ENCODE measurements around the gene ATPAF1.

The ATPAF1 gene

DNA sequence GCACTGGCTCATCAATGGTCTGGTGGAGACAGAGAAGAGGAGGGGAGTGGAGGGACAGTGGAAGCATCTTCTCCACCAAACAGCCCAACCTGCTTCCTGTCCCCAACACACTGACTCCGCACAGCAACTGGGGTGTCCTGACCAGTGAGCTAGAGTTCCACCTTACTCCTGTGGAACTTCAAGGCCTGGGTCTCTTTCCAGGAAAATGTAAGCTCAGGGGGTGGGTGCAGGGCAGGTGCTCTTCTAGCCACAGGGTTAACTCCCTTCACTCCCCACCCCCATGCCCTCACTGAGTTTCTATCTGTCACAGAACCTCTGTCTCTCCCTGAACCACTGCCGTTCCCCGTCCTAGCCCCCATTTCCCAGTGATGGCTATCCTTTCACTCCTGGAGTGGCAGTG lies 52.4 kb downstream of the ATPAF1 start:
- no peak for DNase-seq (ENCODE audit: low read depth)

- DNase-seq (ENCODE audit: low read depth), result no peak
Measured at GRCh38 chr1:46615088-46615487, 53.1 kb downstream of the ATPAF1 start.

- no peak for DNase-seq (ENCODE audit: low read depth)
Measured at GRCh38 chr1:46614604-46614984, 53.6 kb downstream of the ATPAF1 start.

DNA sequence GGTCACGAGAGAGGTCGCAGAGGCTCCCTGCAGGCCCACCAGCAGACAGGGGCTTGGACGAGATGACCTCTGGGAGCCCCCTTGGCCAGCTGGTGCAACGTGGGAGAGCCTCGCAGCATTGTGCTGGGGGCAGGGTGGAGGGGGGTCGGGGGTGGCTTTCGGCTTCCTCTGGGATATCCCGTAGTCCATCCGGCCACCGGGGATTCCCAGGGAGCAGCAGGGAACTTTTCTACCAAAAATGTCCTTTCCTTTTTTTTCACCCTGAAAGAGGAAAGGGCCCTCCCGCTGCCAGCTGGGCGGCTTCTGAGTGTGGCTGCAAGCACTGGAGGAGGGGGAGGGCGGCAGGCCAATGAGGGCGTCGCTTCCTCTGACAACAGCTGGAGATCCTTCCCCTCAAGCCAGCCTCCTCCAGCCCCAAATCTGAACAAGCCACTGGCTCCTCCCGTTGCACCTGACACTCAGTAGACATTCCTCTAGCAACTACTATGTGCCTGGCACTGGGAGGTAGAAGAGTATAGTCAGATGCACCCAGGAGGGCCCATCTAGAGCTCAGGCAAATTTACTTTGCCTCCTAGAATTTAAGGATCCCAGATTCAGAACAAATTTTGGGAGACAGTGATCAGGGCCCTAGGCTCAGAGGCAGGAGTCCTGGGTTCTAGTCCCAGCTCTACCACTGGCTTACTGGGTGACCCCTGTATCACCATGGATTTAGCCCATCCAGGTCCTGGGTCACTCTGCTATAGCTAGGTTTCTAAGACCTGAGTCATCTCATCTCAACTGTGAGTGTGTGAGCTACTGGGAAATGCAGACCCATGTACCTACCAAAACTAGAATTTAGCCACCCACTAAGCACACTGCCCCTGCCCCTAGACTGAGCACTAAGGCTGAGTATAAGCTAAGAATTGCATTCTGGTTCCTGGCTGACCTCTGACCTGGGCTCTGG lies 54.2 kb downstream of the ATPAF1 start:
- DNase-seq (ENCODE audit: low read depth), result no peak

GRCh38 chr1:46612937-46613660 lies 55.1 kb downstream of the ATPAF1 start:
- DNase-seq (ENCODE audit: low read depth), result no peak

DNA sequence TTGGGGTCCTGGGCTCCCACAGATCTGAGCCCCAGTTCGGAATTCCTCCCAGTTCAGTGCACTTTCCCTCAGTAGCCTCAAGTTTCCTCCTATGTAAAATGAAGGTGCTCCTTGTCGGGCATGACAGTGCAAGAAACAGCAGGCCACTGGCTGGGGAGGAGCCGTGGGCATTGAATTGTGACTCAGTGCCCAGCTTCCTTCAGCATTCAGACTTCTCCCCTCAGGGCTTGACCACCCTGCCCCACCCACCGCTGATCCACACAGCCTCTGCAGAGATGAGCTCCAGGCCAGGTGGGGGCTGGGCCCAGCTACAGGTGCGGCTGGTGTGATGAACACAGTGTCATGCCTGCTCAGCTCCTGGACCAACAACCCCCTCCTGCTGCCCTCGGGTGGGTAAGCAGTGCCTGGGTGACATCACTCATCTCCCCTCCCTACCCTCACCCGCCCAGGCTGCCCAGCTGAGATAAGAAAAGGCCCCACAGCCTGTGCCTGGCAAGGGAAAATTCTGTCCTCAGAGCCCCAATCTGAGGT lies 56.4 kb downstream of the ATPAF1 start:
- no peak for DNase-seq (ENCODE audit: low read depth)

GRCh38 chr1:46607345-46608130 lies 60.6 kb downstream of the ATPAF1 start:
- DNase-seq (ENCODE audit: low read depth), result no peak

DNA sequence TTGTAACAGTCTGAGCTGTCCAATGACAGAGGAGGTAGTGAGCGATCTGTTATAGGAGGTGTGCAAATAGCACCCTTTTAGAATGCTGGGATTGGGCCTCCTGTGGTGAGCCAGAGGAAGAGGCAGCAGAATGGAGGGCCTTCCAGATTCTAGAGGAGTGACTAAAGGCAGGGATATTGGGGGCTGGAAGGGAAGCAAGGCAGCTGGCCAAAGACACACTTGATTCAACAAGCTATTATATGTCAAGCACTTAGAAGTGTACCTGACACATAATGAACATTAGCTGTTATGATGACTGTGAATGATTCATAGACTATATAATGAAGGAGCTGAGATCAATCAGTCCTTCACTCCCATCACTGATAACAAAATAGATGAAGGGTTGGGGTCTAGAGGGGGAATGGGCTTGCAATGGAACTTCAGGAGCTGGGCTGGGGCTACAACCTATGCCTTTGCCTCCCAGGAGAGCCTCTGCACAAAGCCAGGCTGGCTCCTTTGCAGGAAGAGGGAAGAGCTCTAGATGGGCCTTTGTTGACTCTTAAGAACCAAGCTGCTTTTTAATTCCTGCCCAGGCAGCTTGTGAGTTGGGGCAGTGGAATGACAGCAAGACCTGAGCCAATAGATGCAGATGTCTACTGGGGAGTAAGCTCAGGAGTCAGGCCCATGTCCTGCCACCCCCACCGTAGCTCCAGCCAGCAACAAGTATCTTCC lies 61.8 kb downstream of the ATPAF1 start:
- no peak for DNase-seq (ENCODE audit: low read depth)

GRCh38 chr1:46605232-46605631 lies 62.9 kb downstream of the ATPAF1 start:
- DNase-seq (ENCODE audit: low read depth), result no peak

DNA sequence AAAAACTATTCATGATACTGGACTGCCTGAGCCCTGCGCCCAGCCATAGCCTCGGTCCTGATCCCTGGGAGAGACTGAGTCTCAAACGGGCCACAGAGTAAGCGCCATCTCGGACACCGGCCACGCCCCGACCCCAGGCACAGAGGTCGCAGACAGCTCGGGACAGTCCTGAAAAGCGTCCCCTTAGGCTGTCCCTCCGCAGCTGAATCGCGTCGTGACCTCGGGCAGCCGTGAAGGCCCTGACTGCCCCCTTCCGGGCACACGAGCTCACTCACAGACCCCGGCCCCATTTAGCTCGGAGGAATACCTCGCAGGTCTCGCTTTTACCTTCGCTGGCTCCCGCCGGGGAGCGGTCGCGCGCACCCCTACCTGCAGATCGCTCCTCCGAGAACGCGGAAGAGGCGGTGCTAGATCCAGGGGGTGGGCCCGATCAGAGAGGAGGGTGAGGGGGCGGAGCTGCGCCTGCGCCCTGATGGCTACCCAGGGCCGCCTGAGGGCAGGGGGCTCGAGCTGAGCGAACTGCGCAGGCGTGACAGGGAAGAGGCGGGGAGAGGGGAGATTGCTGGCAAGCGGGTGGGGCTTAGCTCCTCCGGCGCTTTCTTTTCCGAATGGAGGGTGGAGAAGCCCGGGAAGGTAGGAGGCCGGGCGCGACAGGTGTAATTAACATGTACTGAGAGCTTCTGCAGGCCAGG lies 64.2 kb downstream of the ATPAF1 start, which contains the start of gene MKNK1:
Gene MKNK1 (minus strand): TSS at position 411 of the 692 bp plus-strand sequence. CDS start 20,941 bp downstream, outside the sequence.
- peak; percentile 97 for DNase-seq (ENCODE audit: low read depth)

DNA sequence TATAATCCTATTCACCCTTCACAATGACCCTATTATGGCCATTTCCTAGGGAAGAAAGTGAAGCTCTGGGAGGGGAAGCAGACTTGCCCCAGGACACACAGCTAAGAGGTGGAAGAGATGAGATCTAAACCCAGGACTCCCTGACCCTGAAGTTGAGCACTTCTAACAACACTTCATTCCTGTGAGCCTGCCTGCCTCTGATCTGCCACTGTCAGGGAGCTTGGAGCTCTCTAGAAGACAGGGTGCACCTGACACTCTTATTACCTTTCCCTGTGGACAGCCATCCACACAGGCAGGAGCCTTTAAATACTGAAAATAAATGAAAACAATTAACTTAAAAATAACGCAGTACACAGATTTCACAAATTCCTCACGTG lies 64.7 kb downstream of the ATPAF1 start:
- DNase-seq (ENCODE audit: low read depth), result no peak

DNA sequence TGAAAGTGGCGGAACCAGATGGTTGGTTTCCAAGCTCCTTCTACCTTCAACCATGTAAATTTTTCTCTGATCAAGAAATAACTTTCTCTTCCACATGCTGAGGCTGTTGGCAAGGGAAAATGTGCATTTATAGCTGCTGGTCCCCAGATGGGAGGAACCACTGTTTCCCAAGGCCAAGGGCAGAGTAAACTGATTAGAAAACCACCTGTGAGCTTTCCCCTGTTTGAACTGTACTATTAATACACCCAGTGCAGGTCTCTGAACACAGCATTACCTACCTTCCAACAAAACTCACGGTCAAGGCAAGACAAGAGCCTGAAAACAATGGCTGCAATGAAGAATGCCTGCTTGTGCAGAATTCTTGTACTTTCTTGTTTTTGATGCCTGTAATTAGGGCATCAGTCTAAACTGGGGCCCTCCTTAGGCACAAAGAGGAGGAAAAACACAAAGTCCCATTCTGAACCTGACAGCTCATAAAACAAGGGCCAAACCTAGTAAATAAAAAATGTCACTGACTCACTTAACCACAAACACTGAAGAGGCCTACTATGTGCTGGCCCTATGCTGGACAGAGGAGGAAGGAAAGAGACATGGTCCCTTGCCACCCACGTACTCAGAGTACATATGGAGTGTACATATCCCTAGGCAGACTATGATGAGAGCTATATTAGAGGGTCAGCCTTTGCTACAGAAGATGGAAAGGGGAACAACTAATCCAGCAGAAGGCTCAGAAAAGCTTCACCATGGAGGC lies 66.7 kb downstream of the ATPAF1 start:
- DNase-seq (ENCODE audit: low read depth), result no peak

DNA sequence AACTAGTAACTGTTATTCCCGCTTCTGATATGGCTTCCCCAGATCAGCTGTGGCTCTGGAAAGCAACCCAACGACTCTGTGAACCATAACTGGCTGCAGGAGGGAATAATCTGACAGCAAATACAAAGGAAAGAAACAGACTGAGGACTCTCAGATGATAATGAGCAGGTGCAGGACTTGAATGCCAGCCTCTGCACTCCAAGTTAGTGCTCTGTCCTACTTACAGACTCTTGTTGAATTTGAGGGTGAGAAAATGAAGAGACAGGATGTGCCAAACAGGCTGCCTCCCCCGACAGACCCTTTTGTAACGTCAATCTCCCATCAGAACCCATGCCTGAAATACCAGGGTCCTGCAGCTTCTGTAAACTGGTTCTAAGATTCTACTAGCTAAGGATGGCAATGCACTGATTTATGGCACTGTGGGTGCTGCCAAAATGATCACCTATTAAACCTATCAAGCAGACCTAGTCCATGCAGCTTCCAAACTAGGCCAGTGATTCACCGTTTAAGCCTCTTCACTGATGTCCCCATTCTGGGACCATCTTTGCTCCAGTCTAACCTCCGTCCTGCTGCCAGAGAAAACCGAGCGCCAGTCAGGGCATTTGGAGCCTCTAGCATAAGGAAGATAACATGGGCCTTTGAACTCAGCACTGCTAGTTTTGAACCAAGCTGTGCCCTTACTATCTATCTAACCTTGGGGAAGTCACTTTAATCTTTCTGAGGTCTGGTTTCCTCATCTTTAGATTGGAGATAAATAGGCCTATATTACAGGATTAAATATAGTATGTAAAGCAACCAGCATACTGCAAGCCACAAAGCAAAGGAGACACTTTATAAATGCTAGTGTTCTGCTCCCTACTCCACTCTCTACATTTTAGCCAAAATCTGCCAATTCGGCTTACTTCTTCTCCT lies 68.8 kb downstream of the ATPAF1 start:
- DNase-seq (ENCODE audit: low read depth), result no peak

DNA sequence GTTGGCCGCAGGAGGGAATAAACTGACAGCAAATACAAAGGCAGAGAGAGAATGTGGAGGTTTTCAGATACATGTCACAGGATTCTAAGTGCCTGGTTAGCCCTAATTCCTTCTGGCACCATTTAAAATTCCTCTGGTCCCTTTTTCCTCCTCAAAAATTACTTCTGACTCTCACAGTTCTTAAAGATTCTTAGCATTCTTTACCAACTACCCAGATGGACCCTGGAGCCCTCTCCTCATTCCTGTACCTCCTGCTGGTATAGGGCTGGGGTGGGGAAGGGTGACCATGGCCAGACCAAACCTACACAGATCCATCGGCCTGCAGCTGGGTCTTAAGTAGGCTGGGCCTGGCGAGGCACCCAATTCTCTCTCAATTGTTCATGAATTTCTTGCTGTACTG lies 71.3 kb downstream of the ATPAF1 start:
- no peak for DNase-seq (ENCODE audit: low read depth)

GRCh38 chr1:46596036-46596435 lies 72.1 kb downstream of the ATPAF1 start:
- no peak for DNase-seq (ENCODE audit: low read depth)

DNA sequence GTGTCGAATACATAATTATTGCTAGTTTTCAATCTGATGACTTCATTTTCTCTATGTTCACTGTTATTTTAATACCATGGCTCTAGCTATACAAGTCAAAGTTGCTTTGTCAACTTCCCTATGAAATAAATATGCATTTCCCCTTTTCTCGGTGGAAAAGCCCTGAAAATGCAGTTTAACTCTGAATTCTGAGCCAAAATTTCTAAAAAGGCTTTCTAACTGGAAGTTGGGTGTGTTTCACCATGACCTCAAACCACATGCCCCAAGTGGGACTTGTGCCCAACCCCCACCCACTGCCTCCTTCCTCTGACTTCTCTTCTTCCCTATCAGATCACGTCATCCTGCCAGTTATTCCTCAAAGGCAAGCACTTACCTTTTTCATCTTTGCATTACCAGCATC lies 73.0 kb downstream of the ATPAF1 start:
- DNase-seq (ENCODE audit: low read depth), result no peak

- DNase-seq (ENCODE audit: low read depth), result no peak
Measured at GRCh38 chr1:46594063-46594462, 74.1 kb downstream of the ATPAF1 start.

- DNase-seq (ENCODE audit: low read depth), result no peak
Measured at GRCh38 chr1:46592823-46593222, 75.3 kb downstream of the ATPAF1 start.

DNA sequence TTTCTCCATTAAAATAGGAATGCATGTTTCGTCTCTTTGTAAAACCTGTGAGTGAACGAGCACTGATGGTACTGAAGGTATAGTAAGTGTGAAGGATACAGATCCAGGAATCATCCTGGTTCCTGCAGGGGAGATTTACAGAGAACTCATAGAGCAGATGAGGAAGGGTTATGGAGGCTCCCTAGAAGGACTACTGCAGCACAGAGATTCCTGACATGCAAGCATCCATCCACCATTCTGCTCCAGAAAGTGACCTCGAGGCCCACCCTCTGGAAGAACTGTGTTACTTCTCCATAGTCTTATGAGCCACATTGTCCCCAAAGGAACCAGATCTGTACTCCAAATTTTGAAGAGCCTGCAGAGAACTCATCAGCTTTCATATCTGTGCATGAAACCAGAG lies 78.6 kb downstream of the ATPAF1 start:
- no peak for DNase-seq (ENCODE audit: low read depth)

All from activated T-cell treated with anti-CD3 and anti-CD28 coated beads for 48 hours (primary cell).